Activated naive CD4-positive, alpha-beta T cell treated with Interleukin-2 at 50 U/mL for 16 hours (primary cell): ENCODE results near the gene PLD3.

Experiments used
- DNase-seq: peaks from one replicate; pipeline ENCODE4 v3.0.0-alpha.2; 2020

Gene PLD3

GRCh38 chr19:40335101-40335500 is 13.4 kb upstream of the PLD3 start:
- DNase-seq = no peak

GRCh38 chr19:40335855-40336600 is 12.5 kb upstream of the PLD3 start:
- DNase-seq = no peak

- no peak for DNase-seq
Observed at GRCh38 chr19:40336601-40336900, 11.9 kb upstream of the PLD3 start.

- no peak for DNase-seq
Observed at GRCh38 chr19:40337107-40337506, 11.4 kb upstream of the PLD3 start.

- DNase-seq = no peak
Observed at GRCh38 chr19:40337594-40337993, 10.9 kb upstream of the PLD3 start.

- no peak for DNase-seq
Observed at GRCh38 chr19:40339018-40339728, 9.3 kb upstream of the PLD3 start.

GRCh38 chr19:40341601-40342482 is 6.7 kb upstream of the PLD3 start:
- DNase-seq = no peak

GRCh38 chr19:40342644-40343311 is 5.7 kb upstream of the PLD3 start:
- DNase-seq = no peak

GRCh38 chr19:40344422-40344821 is 4.1 kb upstream of the PLD3 start:
- no peak for DNase-seq

- no peak for DNase-seq
Observed at GRCh38 chr19:40348961-40349507, 539 bp downstream of the PLD3 start.

GRCh38 chr19:40355975-40356680 is 7.6 kb downstream of the PLD3 start:
- DNase-seq = no peak

- no peak for DNase-seq
Observed at GRCh38 chr19:40356681-40357595, 8.4 kb downstream of the PLD3 start.

- no peak for DNase-seq
Observed at GRCh38 chr19:40357640-40358039, 9.1 kb downstream of the PLD3 start.

- DNase-seq = no peak
Observed at GRCh38 chr19:40358773-40359172, 10.3 kb downstream of the PLD3 start.

GRCh38 chr19:40360020-40360707 is 11.7 kb downstream of the PLD3 start:
- no peak for DNase-seq

- no peak for DNase-seq
Observed at GRCh38 chr19:40360708-40361241, 12.3 kb downstream of the PLD3 start.

- DNase-seq = no peak
Observed at GRCh38 chr19:40362160-40362559, 13.7 kb downstream of the PLD3 start.

GRCh38 chr19:40363069-40363468 is 14.6 kb downstream of the PLD3 start:
- no peak for DNase-seq

GRCh38 chr19:40365010-40365409 is 16.5 kb downstream of the PLD3 start:
- DNase-seq = no peak
